Rectal smooth muscle tissue (tissue), 1 donor: ENCODE measurements around the gene THSD4.

ENCODE experiments used
- H3K27ac ChIP-seq: one replicate; pipeline ENCODE4 v1.7.0; 2013; ENCODE audit warnings: low read depth, low read length, inconsistent platforms
- H3K27me3 ChIP-seq: one replicate; pipeline ENCODE4 v1.7.0; 2013; ENCODE audit warnings: low read length; ENCODE audit not compliant: control insufficient read depth, insufficient read depth
- H3K36me3 ChIP-seq: one replicate; pipeline ENCODE4 v1.7.0; 2013; ENCODE audit warnings: low read length; ENCODE audit not compliant: control insufficient read depth, insufficient read depth
- H3K4me1 ChIP-seq: one replicate; pipeline ENCODE4 v1.7.0; 2013; ENCODE audit warnings: low read length; ENCODE audit not compliant: control insufficient read depth, insufficient read depth
- H3K4me3 ChIP-seq: one replicate; pipeline ENCODE4 v1.7.0; 2013; ENCODE audit warnings: low read length
- H3K9ac ChIP-seq: one replicate; pipeline ENCODE4 v1.7.0; 2013; ENCODE audit warnings: low read length

THSD4 gene

GRCh38 chr15:71603379-71603778 is 488.1 kb downstream of the THSD4 start:
- H3K9ac ChIP-seq: no peak overlapping the region
- H3K27ac ChIP-seq: no peak overlapping the region
- H3K27me3 ChIP-seq: no peaks in the 10 kb centered on the region
- H3K36me3 ChIP-seq: no peaks in the 10 kb centered on the region
- H3K4me1 ChIP-seq: peaks cover 16% of the 10 kb centered on the region
- H3K4me3 ChIP-seq: no peak overlapping the region

- Histone ChIP-seq H3K9ac (no peak overlapping the region), H3K4me3 (no peak overlapping the region), H3K36me3 (no peaks in the 10 kb centered on the region), H3K27me3 (no peaks in the 10 kb centered on the region), H3K4me1 (no peaks in the 10 kb centered on the region), H3K27ac (no peak overlapping the region)
Observed at GRCh38 chr15:71607383-71607782, 492.1 kb downstream of the THSD4 start.

GRCh38 chr15:71610728-71611552 is 495.7 kb downstream of the THSD4 start:
- H3K27me3 ChIP-seq: no peaks in the 10 kb centered on the region
- H3K36me3 ChIP-seq: no peaks in the 10 kb centered on the region
- no peak overlapping the region for H3K9ac ChIP-seq
- no peak overlapping the region for H3K4me3 ChIP-seq
- H3K4me1 ChIP-seq: no peaks in the 10 kb centered on the region
- no peak overlapping the region for H3K27ac ChIP-seq

- Histone ChIP-seq H3K36me3 (no peaks in the 10 kb centered on the region), H3K4me1 (no peaks in the 10 kb centered on the region), H3K4me3 (no peak overlapping the region), H3K27me3 (no peaks in the 10 kb centered on the region), H3K27ac (no peak overlapping the region), H3K9ac (no peak overlapping the region)
Observed at GRCh38 chr15:71611553-71612396, 496.5 kb downstream of the THSD4 start.

GRCh38 chr15:71612397-71612722 is 497.1 kb downstream of the THSD4 start:
- Histone ChIP-seq H3K36me3 (no peaks in the 10 kb centered on the region), H3K9ac (no peak overlapping the region), H3K4me1 (no peaks in the 10 kb centered on the region), H3K27ac (no peak overlapping the region), H3K27me3 (no peaks in the 10 kb centered on the region), H3K4me3 (no peak overlapping the region)

GRCh38 chr15:71612869-71613268 is 497.6 kb downstream of the THSD4 start:
- no peak overlapping the region for H3K9ac ChIP-seq
- H3K27me3 ChIP-seq: no peaks in the 10 kb centered on the region
- H3K36me3 ChIP-seq: no peaks in the 10 kb centered on the region
- no peak overlapping the region for H3K27ac ChIP-seq
- H3K4me1 ChIP-seq: no peaks in the 10 kb centered on the region
- no peak overlapping the region for H3K4me3 ChIP-seq

- no peaks in the 10 kb centered on the region for H3K4me1 ChIP-seq
Observed at GRCh38 chr15:71623111-71623510, 507.8 kb downstream of the THSD4 start.

GRCh38 chr15:71626596-71627088 is 511.4 kb downstream of the THSD4 start:
- Histone ChIP-seq H3K4me3 (no peak overlapping the region), H3K9ac (no peak overlapping the region), H3K4me1 (peaks cover 12% of the 10 kb centered on the region), H3K36me3 (no peaks in the 10 kb centered on the region), H3K27me3 (no peaks in the 10 kb centered on the region), H3K27ac (no peak overlapping the region)

More at GRCh38 chr15:71623111-71623510, 507.8 kb downstream of the THSD4 start:
- H3K4me3 ChIP-seq: no peak overlapping the region
- no peaks in the 10 kb centered on the region for H3K27me3 ChIP-seq
- no peaks in the 10 kb centered on the region for H3K36me3 ChIP-seq
- no peak overlapping the region for H3K27ac ChIP-seq
- H3K9ac ChIP-seq: no peak overlapping the region

- H3K4me1 ChIP-seq: peaks cover 12% of the 10 kb centered on the region
- H3K27ac ChIP-seq: no peak overlapping the region
- H3K36me3 ChIP-seq: no peaks in the 10 kb centered on the region
- no peak overlapping the region for H3K4me3 ChIP-seq
- no peak overlapping the region for H3K9ac ChIP-seq
- H3K27me3 ChIP-seq: peaks cover 2% of the 10 kb centered on the region
Observed at GRCh38 chr15:71627188-71627587, 511.9 kb downstream of the THSD4 start.

- Histone ChIP-seq H3K4me3 (no peak overlapping the region), H3K36me3 (no peaks in the 10 kb centered on the region), H3K27me3 (peaks cover 2% of the 10 kb centered on the region), H3K4me1 (peaks cover 12% of the 10 kb centered on the region), H3K9ac (no peak overlapping the region), H3K27ac (no peak overlapping the region)
Observed at GRCh38 chr15:71627604-71628003, 512.3 kb downstream of the THSD4 start.

- Histone ChIP-seq H3K9ac (no peak overlapping the region), H3K36me3 (no peaks in the 10 kb centered on the region), H3K27me3 (peaks cover 2% of the 10 kb centered on the region), H3K27ac (no peak overlapping the region), H3K4me3 (no peak overlapping the region), H3K4me1 (peaks cover 14% of the 10 kb centered on the region)
Observed at GRCh38 chr15:71628988-71629770, 513.9 kb downstream of the THSD4 start.
